CD4-positive, alpha-beta T cell treated with Interferon gamma for 1 hour (primary cell): ENCODE results near the gene WIPI1.
"Not testable (repeated sequence)": the region's sequence is repeated elsewhere in the genome, so short reads cannot be mapped to it uniquely, and the experiment has no call there.

Experiments
- DNase-seq: peaks from one replicate; pipeline ENCODE4 v3.0.0-alpha.2; 2020

Gene WIPI1

GRCh38 chr17:68457168-68457538 lies at the start of gene WIPI1:
Gene WIPI1 (minus strand): TSS chr17:68457496. CDS start chr17:68457421, 75 bp downstream.
- no peak for DNase-seq

GRCh38 chr17:68505951-68506350 lies 48.7 kb upstream of the WIPI1 start:
- DNase-seq, result no peak

- no peak for DNase-seq
Observed at GRCh38 chr17:68501074-68501473, 43.8 kb upstream of the WIPI1 start.

GRCh38 chr17:68499587-68499986 lies 42.3 kb upstream of the WIPI1 start:
- DNase-seq, result no peak

- no peak for DNase-seq
Observed at GRCh38 chr17:68498479-68499326, 41.4 kb upstream of the WIPI1 start.

GRCh38 chr17:68497885-68498319 lies 40.6 kb upstream of the WIPI1 start:
- DNase-seq, result peak; percentile 57

GRCh38 chr17:68495081-68495480 lies 37.8 kb upstream of the WIPI1 start:
- no peak for DNase-seq

- DNase-seq, result not testable (repeated sequence)
Observed at GRCh38 chr17:68492394-68493054, 35.2 kb upstream of the WIPI1 start.

- peak; percentile 49 for DNase-seq
Observed at GRCh38 chr17:68491381-68492231, 34.3 kb upstream of the WIPI1 start.

GRCh38 chr17:68489919-68490318 lies 32.6 kb upstream of the WIPI1 start:
- DNase-seq, result no peak

- no peak for DNase-seq
Observed at GRCh38 chr17:68484458-68484857, 27.2 kb upstream of the WIPI1 start.

GRCh38 chr17:68482576-68483041 lies 25.3 kb upstream of the WIPI1 start:
- no peak for DNase-seq

- DNase-seq, result no peak
Observed at GRCh38 chr17:68480885-68481284, 23.6 kb upstream of the WIPI1 start.

GRCh38 chr17:68470961-68471360 lies 13.7 kb upstream of the WIPI1 start:
- no peak for DNase-seq

GRCh38 chr17:68468788-68469187 lies 11.5 kb upstream of the WIPI1 start:
- DNase-seq, result no peak

- DNase-seq, result no peak
Observed at GRCh38 chr17:68468334-68468733, 11.0 kb upstream of the WIPI1 start.

- no peak for DNase-seq
Observed at GRCh38 chr17:68463211-68464019, 6.1 kb upstream of the WIPI1 start.

GRCh38 chr17:68462381-68463210 lies 5.3 kb upstream of the WIPI1 start:
- peak; percentile 67 for DNase-seq

- peak; percentile 33 for DNase-seq
Observed at GRCh38 chr17:68461589-68461988, 4.3 kb upstream of the WIPI1 start.

- no peak for DNase-seq
Observed at GRCh38 chr17:68461122-68461539, 3.8 kb upstream of the WIPI1 start.

GRCh38 chr17:68460715-68461114 lies 3.4 kb upstream of the WIPI1 start:
- DNase-seq, result peak; percentile 25
